Fibroblast of lung (primary cell): Measurements from ENCODE around the gene ACAN. TPM values are rescaled to one million over a fixed set of nuclear protein-coding genes. Genes with fewer than 3 reads are reported as not detected.

Experiments
- DNase-seq, 2 donors: peaks; one replicate each; pipeline versions ENCODE4 v3.0.0 to v3.0.0-alpha.2; 2010; ENCODE audit warnings: low read depth in 2 of 2
- H2AFZ ChIP-seq: 2 replicates; pipeline ENCODE4 v1.5.1; 2012; ENCODE audit warnings: low read length, control low read depth, inconsistent platforms
- H3K27ac ChIP-seq: 2 replicates; pipeline ENCODE4 v1.5.1; 2011; ENCODE audit warnings: low read length, control low read depth; ENCODE audit not compliant: insufficient read depth
- H3K27me3 ChIP-seq: 2 replicates; pipeline ENCODE4 v1.5.1; 2011; ENCODE audit warnings: mild to moderate bottlenecking, low read length; ENCODE audit not compliant: control insufficient read depth, insufficient read depth
- H3K36me3 ChIP-seq: 2 replicates; pipeline ENCODE4 v1.5.1; 2011; ENCODE audit warnings: low read length; ENCODE audit not compliant: control insufficient read depth, insufficient read depth
- H3K4me1 ChIP-seq: 2 replicates; pipeline ENCODE4 v1.5.1; 2011; ENCODE audit warnings: low read length; ENCODE audit not compliant: control insufficient read depth, insufficient read depth; ENCODE audit errors: extremely low read depth
- H3K4me2 ChIP-seq: 2 replicates; pipeline ENCODE4 v1.5.1; 2011; ENCODE audit warnings: low read length, control low read depth; ENCODE audit not compliant: insufficient read depth; ENCODE audit errors: extremely low read depth
- H3K4me3 ChIP-seq, 4 experiments: fragments of 200-600 bp in 1 of 4; sonication (generic) in 1 of 4; replicated peaks in 1 of 4; 2 replicates each; pipeline ENCODE4 v1.5.1; 2011 to 2016; ENCODE audit warnings: low read length in 4 of 4, low read depth in 3 of 4, mild to moderate bottlenecking in 3 of 4, control low read depth in 2 of 4, inconsistent platforms in 1 of 4, mixed read lengths in 1 of 4; ENCODE audit not compliant: insufficient read depth in 1 of 4; ENCODE audit errors: control extremely low read depth in 1 of 4
- H3K79me2 ChIP-seq: 2 replicates; pipeline ENCODE4 v1.5.1; 2012; ENCODE audit warnings: mild to moderate bottlenecking, low read length, inconsistent platforms; ENCODE audit not compliant: control insufficient read depth, insufficient read depth
- H3K9ac ChIP-seq: 2 replicates; pipeline ENCODE4 v1.5.1; 2011; ENCODE audit warnings: mild to moderate bottlenecking, low read length, control low read depth; ENCODE audit not compliant: insufficient read depth
- H3K9me3 ChIP-seq: 2 replicates; pipeline ENCODE4 v1.5.1; 2012; ENCODE audit warnings: low read depth, low read length; ENCODE audit not compliant: control insufficient read depth, insufficient read depth
- H4K20me1 ChIP-seq: 2 replicates; pipeline ENCODE4 v1.5.1; 2011; ENCODE audit warnings: low read length; ENCODE audit not compliant: control insufficient read depth, insufficient read depth; ENCODE audit errors: extremely low read depth
- EZH2 ChIP-seq: IDR thresholded peaks from 2 replicates; pipeline ENCODE4 v1.5.1; 2012; ENCODE audit warnings: low read length, control low read depth, mild to moderate bottlenecking; ENCODE audit errors: missing control alignments
- polyA plus RNA-seq, 2 donors: library from polyadenylated mRNA; depleted of rRNA in 1 of 2; stranded (reverse) in 1 of 2; unstranded in 1 of 2; fragments of >200 nt; gene quantifications; 2 replicates each; pipeline ENCODE4 v1.2.1, GENCODE V29; 2011 to 2012; ENCODE audit warnings: missing spikeins in 1 of 2
- total RNA-seq: library from RNA; depleted of rRNA; stranded (reverse); fragments of >200 nt; gene quantifications from 2 replicates; pipeline ENCODE4 v1.2.1, GENCODE V29; 2014
- TF ChIP-seq, protein P1 (sequence below), 2 donors: IDR thresholded peaks in 1 of 2; conservative IDR thresholded peaks in 1 of 2; 1 replicate in 1 of 2; 2 replicates in 1 of 2; pipeline ENCODE4 v1.5.1; 2011 to 2012; ENCODE audit warnings: low read length in 2 of 2, control low read depth in 1 of 2, inconsistent platforms in 1 of 2, low read depth in 1 of 2, mild to moderate bottlenecking in 1 of 2

Gene ACAN
- total and polyA plus RNA-seq, 2 donors (not counting 1 experiment from before 2014, with no cell fraction given): under 0.01 to 3.0 TPM

GRCh38 chr15:88874275-88874674 is 71.0 kb downstream of the ACAN start:
- Histone ChIP-seq H3K9me3 (no peaks in the 10 kb centered on the region), H3K9ac (no peak overlapping the region), H3K79me2 (no peaks in the 10 kb centered on the region), H3K4me3 (no peak overlapping the region), H4K20me1 (no peaks in the 10 kb centered on the region), H3K4me1 (no peaks in the 10 kb centered on the region), H3K27ac (no peak overlapping the region), H3K27me3 (peaks cover 19% of the 10 kb centered on the region), H3K36me3 (no peaks in the 10 kb centered on the region), H2AFZ (no peak overlapping the region), H3K4me2 (no peak overlapping the region)
- TF ChIP-seq, protein P1, sequence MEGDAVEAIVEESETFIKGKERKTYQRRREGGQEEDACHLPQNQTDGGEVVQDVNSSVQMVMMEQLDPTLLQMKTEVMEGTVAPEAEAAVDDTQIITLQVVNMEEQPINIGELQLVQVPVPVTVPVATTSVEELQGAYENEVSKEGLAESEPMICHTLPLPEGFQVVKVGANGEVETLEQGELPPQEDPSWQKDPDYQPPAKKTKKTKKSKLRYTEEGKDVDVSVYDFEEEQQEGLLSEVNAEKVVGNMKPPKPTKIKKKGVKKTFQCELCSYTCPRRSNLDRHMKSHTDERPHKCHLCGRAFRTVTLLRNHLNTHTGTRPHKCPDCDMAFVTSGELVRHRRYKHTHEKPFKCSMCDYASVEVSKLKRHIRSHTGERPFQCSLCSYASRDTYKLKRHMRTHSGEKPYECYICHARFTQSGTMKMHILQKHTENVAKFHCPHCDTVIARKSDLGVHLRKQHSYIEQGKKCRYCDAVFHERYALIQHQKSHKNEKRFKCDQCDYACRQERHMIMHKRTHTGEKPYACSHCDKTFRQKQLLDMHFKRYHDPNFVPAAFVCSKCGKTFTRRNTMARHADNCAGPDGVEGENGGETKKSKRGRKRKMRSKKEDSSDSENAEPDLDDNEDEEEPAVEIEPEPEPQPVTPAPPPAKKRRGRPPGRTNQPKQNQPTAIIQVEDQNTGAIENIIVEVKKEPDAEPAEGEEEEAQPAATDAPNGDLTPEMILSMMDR (conservative IDR thresholded peaks at IDR 0.05 in 1 of 2, IDR thresholded peaks at IDR 0.05 in 1 of 2; ENCODE audit: low read depth in 1 of 2, low read length in 2 of 2): no peak
- no peak for TF ChIP-seq EZH2
- no peak for DNase-seq

GRCh38 chr15:88874684-88875083 is 71.4 kb downstream of the ACAN start:
- H2AFZ ChIP-seq: no peak overlapping the region
- H3K27me3 ChIP-seq: peaks cover 18% of the 10 kb centered on the region
- no peak overlapping the region for H3K4me3 ChIP-seq
- H3K4me1 ChIP-seq: no peaks in the 10 kb centered on the region
- no peak overlapping the region for H3K4me2 ChIP-seq
- TF ChIP-seq EZH2: no peak
- TF ChIP-seq, protein P1 (conservative IDR thresholded peaks at IDR 0.05 in 1 of 2, IDR thresholded peaks at IDR 0.05 in 1 of 2; ENCODE audit: low read depth in 1 of 2, low read length in 2 of 2): no peak
- no peaks in the 10 kb centered on the region for H3K9me3 ChIP-seq
- no peak overlapping the region for H3K27ac ChIP-seq
- H3K36me3 ChIP-seq: no peaks in the 10 kb centered on the region
- no peaks in the 10 kb centered on the region for H3K79me2 ChIP-seq
- H4K20me1 ChIP-seq: no peaks in the 10 kb centered on the region
- no peak overlapping the region for H3K9ac ChIP-seq
- DNase-seq: no peak

- Histone ChIP-seq H3K9ac (no peak overlapping the region), H3K27ac (no peak overlapping the region), H3K4me1 (no peaks in the 10 kb centered on the region), H4K20me1 (no peaks in the 10 kb centered on the region), H3K9me3 (no peaks in the 10 kb centered on the region), H3K79me2 (no peaks in the 10 kb centered on the region), H3K4me2 (no peak overlapping the region), H3K36me3 (peaks cover 1% of the 10 kb centered on the region), H2AFZ (no peak overlapping the region), H3K27me3 (peaks cover 10% of the 10 kb centered on the region), H3K4me3 (no peak overlapping the region)
- no peak for TF ChIP-seq EZH2
- TF ChIP-seq, protein P1 (conservative IDR thresholded peaks at IDR 0.05 in 1 of 2, IDR thresholded peaks at IDR 0.05 in 1 of 2; ENCODE audit: low read depth in 1 of 2, low read length in 2 of 2): no peak
- no peak for DNase-seq
These were observed 73.3 kb downstream of the ACAN start for GRCh38 chr15:88876573-88876972.
